Hematopoietic multipotent progenitor cell treated with erythropoietin and hydrocortisone succinate and interleukin-3 and kit ligand, for 15 days (in vitro differentiated cells): ENCODE measurements around the gene GRK5.

Source experiments
- DNase-seq: peaks from one replicate; pipeline ENCODE4 v3.0.0-alpha.2; 2015; ENCODE audit warnings: low spot score

Gene GRK5

DNA sequence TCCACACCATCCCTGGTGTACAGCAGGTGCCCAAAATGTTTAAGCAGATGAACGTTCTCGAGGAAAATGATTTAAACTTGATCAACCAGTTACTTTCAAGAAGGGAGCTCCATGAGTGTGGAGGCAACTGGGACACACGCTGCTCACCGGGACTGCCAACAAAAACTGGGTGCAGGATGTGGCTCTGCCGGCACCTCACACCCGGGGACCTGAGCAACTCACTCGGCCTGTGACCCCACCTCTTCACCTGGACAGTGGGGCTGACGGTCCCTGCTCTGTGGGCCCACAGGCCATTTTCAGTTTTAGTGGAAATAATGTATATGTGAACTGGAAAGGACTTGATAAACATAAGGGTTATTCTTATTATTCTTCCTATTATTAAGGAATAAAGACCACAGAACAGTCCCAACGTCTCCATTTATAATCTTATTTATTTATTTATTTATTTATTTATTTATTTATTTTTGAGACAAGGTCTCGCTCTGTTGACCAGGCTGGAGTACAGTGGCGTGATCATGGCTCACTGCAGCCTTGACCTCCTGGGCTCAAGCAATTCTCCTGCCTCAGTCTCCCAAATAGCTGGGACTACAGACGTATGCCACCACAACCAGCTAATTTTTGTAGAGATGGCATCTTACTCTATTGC, 274.5 kb downstream of the GRK5 start:
- DNase-seq: no peak

DNA sequence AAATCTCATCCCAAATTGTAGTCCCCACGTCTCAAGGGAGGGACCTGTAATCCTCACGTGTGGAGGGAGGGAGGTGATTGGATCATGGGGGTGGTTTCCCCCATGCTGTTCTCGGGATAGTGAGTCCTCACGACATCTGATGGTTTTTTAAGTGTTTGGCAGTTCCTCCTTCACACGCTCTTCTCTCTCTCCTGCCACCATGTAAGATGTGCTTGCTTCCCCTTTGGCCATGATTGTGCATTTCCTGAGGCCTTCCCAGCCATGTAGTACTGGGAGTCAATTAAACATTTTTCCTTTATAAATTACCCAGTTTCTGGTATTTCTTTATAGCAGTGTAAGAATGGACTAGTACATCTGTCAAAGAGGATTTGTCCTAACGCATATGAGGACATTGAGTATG, 275.6 kb downstream of the GRK5 start:
- DNase-seq: no peak

DNA sequence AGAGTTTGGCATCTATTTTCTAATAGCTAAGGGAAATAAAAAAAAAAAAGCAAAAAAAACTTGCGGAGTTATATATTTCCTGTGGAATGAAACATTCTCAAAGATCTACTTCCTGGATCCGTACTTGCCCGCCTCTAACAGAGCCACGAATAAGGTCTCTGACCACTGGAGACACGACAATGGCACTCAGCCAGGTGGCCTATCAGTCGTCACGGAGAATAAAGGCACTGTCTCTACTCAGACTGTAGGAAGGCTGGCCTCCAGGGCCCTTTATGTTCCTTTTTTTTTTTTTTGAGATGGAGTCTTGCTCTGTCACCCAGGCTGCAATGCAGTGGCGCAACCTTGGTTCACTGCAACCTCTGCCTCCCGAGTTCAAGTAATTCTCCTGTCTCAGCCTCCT, 276.5 kb downstream of the GRK5 start:
- DNase-seq: no peak

DNA sequence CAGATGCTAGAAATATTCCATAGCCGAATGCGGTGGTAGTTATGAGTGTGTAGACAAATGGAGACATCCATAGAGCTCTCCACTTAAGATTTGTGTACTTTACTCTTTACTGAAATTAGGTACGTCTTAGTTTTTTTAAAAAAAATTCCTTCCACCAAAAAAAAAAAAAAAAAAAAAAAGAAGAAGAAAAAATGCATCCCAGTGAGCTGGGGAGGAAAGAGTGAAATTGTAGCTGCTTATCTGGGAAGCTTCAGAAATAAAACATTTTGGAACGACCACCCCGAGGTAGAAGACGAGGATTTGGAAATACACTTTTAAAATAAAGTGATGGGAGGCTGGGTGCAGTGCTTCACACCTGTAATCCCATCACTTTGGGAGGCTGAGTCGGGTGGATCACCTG, 281.3 kb downstream of the GRK5 start:
- DNase-seq: no peak

DNA sequence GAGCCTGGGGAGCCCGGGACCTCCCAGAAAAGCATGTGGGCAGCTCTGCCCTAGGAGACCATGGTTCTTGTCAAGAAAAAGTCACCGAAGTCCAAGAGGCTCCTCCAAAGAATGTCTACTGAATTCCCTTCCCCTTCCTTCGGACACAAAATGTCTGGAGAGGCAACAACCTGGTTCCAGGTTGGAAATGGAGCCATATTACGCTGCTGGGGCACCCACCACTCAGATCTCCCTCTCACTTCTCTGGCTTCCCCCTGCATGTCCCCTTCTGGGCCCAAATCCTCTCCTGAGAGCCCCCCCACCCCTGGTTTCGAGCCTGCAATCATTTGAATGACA, 282.6 kb downstream of the GRK5 start:
- DNase-seq: no peak

DNA sequence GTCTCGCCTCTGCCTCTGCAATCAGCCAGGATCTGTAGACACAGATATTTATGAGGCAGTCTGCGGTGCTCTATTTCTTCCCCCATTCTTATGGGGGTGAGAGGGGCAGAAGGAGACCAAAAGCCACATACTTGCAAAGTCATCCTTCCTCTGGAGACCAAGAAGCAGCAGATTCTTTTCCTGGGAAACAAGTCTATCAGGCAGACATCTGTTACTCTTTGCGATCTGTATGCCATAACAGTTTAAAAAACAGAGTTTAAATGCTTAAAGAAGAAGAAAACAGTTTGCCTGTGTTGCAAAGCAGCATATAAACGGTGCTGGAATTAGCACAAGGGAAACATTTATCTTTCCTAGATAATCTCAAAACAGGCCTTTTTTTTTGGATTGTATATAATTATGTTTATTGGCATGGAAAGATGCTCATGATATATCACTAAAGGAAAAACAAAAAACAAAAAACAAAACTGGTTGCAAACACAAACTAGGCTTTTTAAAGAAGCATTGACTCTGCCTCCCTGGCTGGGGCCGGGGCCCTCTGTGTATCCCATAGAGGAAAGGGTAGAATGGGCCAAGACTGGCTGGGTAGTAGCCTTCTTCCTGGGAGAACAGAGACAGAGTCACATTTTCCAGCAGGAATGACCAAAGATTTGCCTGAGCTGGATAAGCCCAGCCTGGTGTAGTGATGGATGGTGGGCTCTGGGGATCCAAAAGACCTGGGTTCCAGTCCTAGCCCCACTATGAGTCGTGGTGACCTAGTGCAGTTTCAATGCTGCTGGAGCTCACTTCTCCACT, 284.8 kb downstream of the GRK5 start:
- no peak for DNase-seq

DNA sequence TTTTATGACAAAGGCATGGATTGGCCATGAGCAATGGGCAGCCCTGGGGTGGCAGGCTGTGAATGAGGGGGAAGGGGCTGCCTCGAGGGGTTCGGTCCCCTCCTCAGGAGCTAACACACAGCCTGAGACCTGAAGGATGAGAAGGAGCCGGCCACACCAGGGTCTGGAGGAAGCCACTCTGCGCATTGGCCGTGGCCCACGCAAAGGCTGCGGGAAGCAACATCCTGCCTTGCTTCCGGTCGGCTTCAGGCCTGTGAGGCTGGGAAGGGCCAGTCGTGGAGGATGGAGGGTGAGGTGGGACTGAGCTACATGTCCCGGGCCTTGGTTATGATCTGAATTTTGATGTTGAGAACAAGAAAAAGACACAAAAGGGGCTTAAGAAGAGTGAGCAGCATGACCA, 285.8 kb downstream of the GRK5 start:
- no peak for DNase-seq

DNA sequence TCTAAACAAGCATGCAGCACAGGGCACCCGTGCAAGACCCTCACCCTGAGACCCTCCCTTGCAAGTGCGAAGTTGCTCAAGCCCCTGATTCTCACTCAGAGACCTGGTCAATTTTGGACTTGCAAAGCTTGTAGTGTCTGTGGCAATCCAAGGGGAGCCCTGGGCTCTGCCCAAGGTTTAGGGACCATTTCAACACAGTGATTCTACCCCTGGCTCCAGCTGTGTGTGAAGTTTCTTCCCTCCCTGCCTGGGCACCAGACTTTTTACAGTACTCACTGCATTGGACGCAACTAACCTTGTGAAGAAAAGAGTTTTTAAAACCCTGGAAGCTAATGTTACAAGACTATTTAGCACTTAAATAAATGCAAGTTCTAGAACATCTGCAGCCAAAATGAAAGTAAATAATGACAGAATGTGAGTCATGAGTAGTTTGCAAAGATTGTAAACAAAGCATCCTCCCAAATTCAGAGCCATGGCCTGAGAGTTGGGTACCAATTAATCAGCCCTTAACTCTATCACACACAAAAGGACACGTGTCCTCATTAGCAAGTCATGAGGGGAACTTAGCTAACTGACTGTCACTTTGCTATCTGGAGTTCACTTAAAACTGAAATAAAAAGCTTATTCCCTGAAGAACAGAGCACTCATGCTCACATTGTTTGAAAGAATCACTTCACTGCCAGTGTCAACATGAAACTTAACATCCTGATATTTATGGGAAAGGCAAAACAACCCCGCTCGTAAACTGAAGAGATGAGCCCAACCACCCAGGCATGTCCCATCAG, 287.1 kb downstream of the GRK5 start:
- DNase-seq: no peak

DNA sequence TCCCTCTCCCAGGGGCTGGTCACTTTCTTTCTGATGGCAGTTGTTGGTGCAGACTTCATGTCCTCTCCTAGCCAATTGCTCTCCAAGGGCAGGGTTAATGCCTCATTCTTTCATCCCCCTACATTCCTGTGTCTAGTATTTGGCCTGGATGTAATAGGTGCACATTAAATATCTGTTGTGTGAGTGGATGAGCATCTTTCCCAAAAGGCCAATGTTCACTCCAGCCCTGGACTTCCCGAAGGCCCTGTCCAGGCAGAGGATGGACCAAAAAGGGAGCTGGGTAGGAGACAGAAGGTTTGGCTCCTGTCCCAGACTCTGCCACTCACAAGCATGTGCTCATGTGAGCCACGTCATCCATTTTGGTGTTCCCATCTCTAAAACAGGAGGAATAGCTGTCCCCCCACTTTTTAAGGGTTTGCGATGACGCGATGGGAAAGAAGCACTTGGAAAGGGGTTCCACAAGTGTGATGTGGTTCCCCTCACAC, 287.7 kb downstream of the GRK5 start:
- no peak for DNase-seq

DNA sequence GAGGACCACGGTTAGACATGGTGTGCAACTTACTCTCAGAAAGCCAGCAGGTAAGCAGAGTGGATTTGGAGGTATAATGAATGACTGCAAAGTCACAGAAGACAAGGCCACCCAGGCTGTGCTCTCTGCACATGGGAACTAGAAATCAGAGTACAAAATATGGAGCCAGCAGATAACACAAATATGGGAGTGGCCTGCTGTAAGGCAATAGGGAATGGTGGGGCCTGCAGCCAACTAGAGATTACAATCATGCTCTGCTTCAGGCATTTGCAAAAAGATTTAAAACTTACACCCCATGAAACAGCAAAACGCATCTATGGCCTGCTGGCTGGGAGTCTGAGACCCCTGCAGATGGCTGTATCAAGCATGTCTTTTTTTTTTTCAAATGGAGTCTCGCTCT, 288.2 kb downstream of the GRK5 start:
- DNase-seq: peak; percentile 47

DNA sequence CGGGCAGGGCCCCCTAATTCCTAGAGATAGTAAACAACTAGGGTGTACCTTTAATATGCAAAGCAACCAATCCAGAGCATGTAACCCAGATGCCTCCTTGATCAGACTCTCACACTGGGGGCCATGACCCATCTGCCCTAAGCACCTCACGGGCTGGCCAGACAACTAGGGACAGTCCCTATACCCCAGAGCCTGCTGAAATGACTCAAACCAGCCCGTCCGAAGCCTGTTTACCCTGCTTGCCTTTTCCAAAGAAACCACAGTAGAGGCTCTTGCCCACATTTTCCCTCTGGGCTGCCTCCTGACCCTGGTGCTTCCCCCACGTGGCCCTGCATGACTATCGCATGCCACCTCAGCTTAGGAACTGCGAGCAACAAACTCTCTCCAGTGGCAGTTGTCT, 288.9 kb downstream of the GRK5 start:
- no peak for DNase-seq

DNA sequence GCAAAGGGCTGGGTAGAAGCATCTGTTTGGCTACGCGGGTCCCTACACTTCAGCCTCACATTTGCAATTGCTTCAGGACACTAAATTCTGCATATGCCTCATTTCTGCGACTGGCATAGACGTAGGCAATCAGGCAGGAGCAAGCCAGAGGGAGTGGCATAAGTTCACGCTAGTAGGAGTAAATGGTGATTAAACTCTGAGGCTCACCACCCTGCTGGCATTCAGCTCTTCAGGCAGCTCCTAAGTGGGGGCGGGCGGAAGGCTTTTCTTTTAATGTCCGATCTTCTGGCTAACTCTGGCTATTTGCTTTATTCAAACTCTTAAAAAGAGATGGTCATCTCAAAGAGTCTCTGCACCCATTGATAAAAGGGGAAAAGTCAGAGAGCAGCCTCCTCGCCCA, 289.9 kb downstream of the GRK5 start:
- DNase-seq: no peak

DNA sequence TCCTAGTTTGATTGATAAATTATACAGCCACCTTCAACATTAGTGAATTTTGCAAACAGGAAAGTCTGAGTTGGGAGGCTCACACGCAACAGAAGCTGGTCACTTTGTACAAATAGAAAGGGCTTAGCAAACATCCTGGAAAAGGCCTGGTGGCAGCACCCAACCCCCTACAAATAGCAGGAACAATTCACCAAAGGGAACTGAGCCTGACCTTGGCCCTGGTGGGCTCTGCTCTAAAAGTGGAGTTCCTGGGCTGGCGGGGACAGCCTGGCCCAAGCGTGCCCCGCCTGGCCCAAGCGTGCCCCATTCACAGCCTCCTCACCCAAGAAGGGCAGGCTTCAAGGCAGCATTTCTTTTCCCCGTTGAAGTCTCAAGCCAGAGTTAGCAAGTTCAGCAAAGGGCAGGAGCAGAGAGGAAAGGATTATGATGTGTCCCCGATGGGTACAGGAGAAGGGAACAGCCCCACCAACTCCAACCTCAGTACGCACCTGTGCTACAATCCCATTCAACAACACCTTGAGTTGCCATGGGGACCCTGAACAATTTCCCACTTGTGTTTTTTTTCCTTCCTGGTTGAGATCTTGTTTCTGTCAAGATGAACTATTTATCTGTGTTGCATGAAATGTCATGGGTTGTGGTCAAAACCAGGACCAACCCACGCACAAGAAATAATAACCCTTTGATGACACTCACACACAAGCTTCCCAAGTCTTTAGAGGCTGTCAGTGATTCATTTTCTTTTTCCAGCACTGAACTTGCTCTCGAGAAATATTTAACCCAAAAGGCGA, 291.7 kb downstream of the GRK5 start:
- DNase-seq: no peak

DNA sequence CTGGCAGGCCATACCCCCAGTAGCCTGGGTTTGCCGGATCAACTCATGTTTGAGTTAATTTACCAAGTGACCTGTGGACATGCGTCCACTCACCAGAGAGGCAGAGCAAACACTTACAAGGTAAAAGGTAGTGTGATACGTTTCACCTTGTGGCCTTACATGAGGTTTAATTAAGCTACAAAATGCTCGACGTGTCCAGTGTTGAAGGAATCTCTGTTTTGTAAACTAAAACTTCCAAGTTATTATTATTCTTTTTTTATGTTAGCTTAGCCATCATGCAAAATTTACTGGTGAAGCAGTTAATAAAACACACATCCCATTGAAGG, 292.3 kb downstream of the GRK5 start:
- no peak for DNase-seq

DNA sequence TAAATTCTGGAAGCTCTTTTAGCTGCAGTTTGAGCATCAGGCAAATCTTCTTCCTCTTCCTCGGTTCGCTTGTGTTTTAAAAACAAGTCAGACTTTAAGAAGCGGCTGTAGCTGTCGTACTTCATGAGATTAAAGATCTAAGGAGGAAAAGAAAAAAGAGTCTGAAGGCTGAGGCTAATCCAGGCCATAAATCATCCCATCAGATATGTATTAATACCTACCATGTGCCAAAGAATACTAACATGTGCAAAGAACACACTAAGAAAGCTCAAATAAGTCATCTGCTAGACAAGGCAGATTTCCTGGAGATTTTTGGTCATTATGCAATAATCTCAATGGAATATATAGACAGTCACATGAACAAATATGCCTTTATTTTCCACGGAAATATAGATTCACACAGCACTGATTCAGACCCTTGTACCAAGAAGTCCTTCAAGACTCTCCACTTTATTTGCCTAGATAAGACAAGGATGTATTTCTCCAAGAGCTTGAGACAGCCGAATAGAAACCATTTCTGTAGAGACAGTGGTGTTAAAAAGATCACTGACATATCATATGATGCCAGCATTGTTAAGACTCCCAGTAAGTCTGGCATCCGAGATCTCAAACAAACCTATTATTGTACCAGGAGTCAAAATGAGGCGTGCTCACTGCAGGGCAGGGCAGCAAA, 292.9 kb downstream of the GRK5 start:
- no peak for DNase-seq

DNA sequence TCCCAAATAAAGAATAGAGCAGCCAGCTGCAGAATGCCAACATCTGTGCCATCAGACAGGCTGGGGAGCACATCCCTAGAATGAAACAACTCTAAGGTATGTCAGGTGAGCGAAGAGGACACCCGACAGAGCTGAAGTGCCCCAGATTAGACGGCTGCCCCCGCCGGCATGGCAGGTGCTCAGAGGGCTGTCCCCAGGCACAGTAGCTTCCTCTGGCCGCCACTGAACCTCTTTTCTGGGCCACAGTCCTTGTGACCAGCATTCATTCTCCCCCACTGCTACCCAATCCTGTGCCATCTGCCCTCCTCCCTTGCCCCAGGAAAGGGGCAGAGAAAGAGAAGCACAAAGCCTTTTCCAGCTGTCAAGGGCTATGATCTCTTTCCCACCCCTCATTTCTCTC, 293.4 kb downstream of the GRK5 start:
- DNase-seq: no peak

DNA sequence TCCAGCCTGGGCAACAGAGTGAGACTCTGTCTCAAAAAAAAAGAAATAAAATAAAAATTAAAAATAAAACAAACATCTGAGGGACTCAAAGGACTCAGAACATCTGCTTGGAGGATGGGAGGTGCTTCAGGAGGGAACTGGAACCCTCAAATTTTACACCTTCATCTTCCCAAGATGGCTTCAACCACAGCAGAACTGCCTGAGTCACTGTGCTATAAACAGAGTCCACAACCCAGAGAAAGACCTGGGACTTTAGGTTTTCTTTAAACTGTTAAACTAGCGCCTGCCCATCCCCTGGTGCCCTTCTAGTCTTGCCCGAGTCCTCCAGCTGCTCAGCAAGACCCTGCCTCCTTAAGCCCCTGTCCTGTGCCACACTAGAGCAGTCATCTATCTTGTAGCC, 294.3 kb downstream of the GRK5 start:
- DNase-seq: no peak

DNA sequence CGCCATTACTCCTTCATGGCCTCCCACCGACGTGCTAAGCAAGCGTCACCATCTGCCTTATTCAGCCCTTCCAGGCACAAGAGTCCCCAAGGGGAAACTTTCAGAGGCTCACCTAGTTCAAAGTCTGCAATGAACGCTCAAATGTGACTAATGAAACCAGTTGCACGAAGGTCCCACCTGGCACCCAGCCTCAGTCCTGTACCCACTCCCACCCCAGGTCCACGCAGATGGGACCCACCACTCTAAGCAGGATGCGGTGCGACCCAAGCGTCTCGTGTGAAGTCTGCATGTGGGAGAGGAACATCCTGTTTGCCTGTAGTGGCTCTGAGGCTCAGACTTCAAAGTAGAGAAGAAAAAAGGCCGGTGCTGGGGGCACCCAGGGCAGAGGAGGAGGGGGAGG, 294.8 kb downstream of the GRK5 start:
- DNase-seq: no peak

DNA sequence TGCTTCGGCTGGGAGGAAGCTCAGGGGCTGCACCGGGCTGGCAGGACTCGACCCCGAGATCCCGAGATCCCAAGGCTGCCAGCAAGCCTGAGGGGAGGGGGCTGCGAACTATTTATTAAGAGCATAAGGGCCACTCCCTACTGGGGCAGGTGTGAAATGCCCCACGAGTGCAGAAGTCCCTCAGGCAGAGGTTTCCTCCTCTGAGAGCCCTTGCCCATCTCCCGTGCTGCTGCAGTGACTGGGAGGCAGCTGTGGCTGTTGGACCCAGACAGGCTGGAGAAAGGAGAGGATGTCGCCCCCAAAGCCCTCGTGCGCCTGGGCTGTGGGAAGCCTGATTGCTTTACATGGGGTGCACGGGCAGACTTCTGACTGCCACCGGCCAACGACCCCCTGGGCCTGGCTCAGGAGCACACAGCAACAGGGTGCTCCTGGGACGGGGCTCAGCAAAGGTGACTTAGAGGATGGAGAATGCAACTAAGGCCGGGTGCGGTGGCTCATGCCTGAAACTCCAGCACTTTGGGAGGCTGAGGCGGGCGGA, 295.3 kb downstream of the GRK5 start:
- DNase-seq: no peak

DNA sequence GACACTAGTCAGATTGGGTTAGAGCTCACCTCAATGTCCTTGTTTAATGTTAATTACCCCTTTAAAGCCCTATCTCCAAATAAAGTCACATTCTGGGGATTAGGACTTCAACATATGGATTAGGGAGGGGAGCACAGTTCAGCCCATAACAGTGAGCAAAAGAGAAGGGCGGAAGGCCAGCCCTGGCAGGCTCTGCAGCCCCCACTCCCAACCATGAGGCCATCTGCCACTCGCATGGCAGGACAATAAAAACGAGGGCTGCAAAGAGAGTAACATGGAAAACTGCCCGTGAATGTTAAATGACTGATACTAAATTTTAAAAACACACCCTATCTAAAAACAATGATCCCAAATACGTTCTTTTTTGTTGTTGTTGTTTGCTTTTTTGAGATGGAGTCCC, 296.4 kb downstream of the GRK5 start:
- DNase-seq: no peak

DNA sequence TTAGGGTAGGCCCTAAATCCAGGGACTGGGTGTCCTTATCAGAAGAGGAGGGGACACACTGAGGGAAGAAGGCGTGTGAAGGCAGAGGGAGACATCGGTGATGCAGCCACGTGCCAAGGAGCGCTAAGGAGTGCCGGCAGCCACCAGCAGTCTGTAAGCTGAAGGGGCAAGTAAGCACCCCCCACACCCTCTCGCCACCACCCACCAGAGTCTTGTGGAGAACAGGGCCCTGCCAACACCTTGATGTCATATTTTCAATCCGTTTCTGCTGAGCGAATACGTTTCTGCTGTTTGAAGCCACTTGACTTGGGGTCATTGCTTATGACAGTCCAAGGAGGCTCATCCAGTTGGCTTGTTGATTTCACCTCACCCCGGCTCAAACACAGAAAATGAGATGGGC, 297.3 kb downstream of the GRK5 start:
- no peak for DNase-seq

DNA sequence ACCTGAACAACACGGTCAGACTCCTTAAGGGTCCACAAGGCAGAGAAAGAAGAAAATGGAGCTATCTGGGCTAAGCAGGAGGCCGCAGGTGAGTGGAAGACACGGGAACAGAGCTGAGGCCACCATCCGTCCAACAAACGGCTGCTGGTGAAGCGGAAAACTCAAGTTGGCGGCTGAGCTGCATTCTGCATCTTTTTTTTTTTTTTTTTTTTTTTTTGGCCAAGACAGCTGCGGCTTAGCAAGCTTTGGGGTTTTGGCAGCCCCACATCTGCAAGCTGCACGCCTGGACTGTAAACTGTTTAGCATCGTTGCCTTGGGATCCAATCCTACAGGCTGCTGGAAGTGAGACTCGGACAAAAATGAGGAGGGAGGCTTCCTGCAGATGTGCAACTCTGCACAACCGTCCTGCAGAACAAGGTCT, 297.8 kb downstream of the GRK5 start:
- no peak for DNase-seq
